Mesendoderm (in vitro differentiated cells): ENCODE results near the gene FADS1.

Experiments
- DNase-seq: peaks from one replicate; pipeline ENCODE4 v3.0.0; 2013
- H2AK5ac ChIP-seq: 2 replicates; pipeline ENCODE4 v1.6.1; 2013; ENCODE audit warnings: low read length, inconsistent platforms
- H2BK120ac ChIP-seq: 2 replicates; pipeline ENCODE4 v1.6.1; 2013; ENCODE audit warnings: low read depth, mild to moderate bottlenecking, low read length, moderate library complexity, mixed read lengths
- H2BK15ac ChIP-seq: replicated peaks from 2 replicates; pipeline ENCODE4 v1.6.1; 2013; ENCODE audit warnings: low read depth, mild to moderate bottlenecking, moderate library complexity
- H2BK5ac ChIP-seq: 2 replicates; pipeline ENCODE4 v1.6.1; 2013; ENCODE audit warnings: low read length, inconsistent platforms
- H3K18ac ChIP-seq: 2 replicates; pipeline ENCODE4 v1.6.1; 2013; ENCODE audit warnings: mild to moderate bottlenecking, low read length, mixed read lengths
- H3K23ac ChIP-seq: one replicate; pipeline ENCODE4 v1.6.1; 2013; ENCODE audit warnings: low read length
- H3K27ac ChIP-seq: 2 replicates; pipeline ENCODE4 v1.5.1; 2013; ENCODE audit warnings: low read depth, mild to moderate bottlenecking, inconsistent platforms, low read length, moderate library complexity
- H3K27me3 ChIP-seq: 2 replicates; pipeline ENCODE4 v1.6.1; 2013; ENCODE audit warnings: low read length, control low read depth, mild to moderate bottlenecking, inconsistent platforms; ENCODE audit not compliant: insufficient read depth, poor library complexity
- H3K36me3 ChIP-seq: 2 replicates; pipeline ENCODE4 v1.6.1; 2013; ENCODE audit warnings: low read length, inconsistent platforms; ENCODE audit not compliant: control insufficient read depth, insufficient read depth
- H3K4ac ChIP-seq: one replicate; pipeline ENCODE4 v1.6.1; 2013; ENCODE audit warnings: low read depth, mild to moderate bottlenecking, low read length, moderate library complexity
- H3K4me1 ChIP-seq: 2 replicates; pipeline ENCODE4 v1.6.1; 2013; ENCODE audit warnings: low read depth, low read length, inconsistent platforms; ENCODE audit not compliant: control insufficient read depth
- H3K4me2 ChIP-seq: 2 replicates; pipeline ENCODE4 v1.6.1; 2013; ENCODE audit warnings: low read length
- H3K4me3 ChIP-seq: 2 replicates; pipeline ENCODE4 v1.5.1; 2013; ENCODE audit warnings: mild to moderate bottlenecking, low read length
- H3K56ac ChIP-seq: one replicate; pipeline ENCODE4 v1.6.1; 2013; ENCODE audit warnings: low read length
- H3K79me1 ChIP-seq: 2 replicates; pipeline ENCODE4 v1.6.1; 2013; ENCODE audit warnings: low read length, inconsistent platforms
- H3K79me2 ChIP-seq: 2 replicates; pipeline ENCODE4 v1.6.1; 2013; ENCODE audit warnings: mild to moderate bottlenecking, low read length; ENCODE audit not compliant: control insufficient read depth, insufficient read depth
- H3K9ac ChIP-seq: 2 replicates; pipeline ENCODE4 v1.6.1; 2013; ENCODE audit warnings: low read length, inconsistent platforms
- H4K5ac ChIP-seq: one replicate; pipeline ENCODE4 v1.6.1; 2013; ENCODE audit warnings: low read length
- H4K8ac ChIP-seq: one replicate; pipeline ENCODE4 v1.6.1; 2013; ENCODE audit warnings: low read depth, mild to moderate bottlenecking, control low read depth, low read length, moderate library complexity
- WGBS: extraction: QIAGEN DNeasy Blood & Tissue Kit; methylation state at CpG from one replicate; pipeline ENCODE4 v1.1.7; 2013; ENCODE audit warnings: low lambda C conversion rate, missing lambda C conversion rate; ENCODE audit not compliant: insufficient coverage; ENCODE audit errors: extremely low coverage; 5-methylcytosine and 5-hydroxymethylcytosine counted together

FADS1 gene

DNA sequence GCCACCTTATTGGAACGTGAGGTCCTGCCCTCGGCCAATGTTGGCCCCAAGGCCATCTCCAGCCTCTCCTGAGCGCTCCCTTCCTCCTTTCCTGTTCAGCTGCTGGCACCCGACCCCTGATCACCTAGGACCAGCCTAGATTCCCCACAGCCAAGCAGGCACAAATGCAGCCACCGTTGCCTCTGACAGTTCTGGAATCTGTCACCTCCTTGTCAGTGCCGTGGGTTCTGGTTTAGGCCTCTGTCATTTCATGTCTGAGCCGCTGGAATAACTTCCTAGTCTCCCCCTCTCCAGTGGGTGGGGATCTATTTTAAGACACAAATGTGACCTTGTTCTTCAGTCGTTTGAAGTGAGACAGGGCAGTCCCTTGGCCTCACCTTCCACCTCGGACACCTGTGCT is 44.8 kb upstream of the FADS1 start:
- whole genome bisulfite sequencing: no CpG with 5 or more reads among the region's 9 CpGs
- H2BK120ac ChIP-seq: no peak overlapping the region
- no peak overlapping the region for H3K27ac ChIP-seq

DNA sequence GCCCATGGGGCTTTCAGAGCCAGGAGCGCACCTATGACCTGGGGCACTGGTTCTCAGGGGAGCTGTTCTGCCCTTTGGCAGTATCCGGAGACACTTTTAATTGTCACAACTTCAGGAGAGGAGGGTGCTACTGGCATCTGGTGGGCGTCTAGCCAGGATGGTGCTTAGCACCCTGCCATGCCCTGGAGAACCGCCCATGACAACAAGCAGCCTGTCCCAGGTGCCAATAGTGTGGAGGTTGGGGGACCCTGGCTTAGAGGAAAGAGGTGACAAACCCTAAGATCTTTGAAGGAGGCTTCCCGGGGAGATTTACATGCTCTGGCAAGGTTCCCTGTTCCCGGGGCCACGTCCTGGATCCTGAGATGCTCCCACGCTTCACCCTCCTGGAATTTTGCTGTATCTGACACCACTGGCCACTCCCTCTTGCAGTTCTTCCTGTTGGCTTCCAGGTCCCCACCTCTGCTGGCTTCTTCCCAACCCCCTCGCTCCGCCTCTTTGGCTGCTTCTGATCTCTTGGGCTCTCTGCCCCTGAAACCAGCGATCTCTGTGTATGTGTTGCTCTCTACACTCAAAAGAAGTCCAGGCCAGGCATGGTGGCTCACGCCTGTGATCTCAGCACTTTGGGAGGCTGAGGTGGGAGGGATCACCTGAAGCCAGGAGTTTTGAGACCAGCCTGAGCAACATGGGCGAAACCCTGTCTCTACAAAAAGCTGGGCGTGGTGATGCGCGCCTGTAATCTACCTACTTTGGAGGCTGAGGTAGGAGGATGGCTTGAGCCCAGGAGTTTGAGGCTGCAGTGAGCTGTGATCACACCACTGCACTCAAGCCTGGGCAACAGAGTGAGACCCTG is 43.5 kb upstream of the FADS1 start:
- Histone ChIP-seq H3K79me1 (peaks cover 1% of the 10 kb centered on the region), H2BK15ac (no peak overlapping the region), H3K36me3 (peaks cover 31% of the 10 kb centered on the region), H3K9ac (no peak overlapping the region), H2BK120ac (no peak overlapping the region), H3K4me2 (no peak overlapping the region), H3K18ac (no peak overlapping the region), H3K27ac (no peak overlapping the region), H3K23ac (no peak overlapping the region), H2AK5ac (no peak overlapping the region), H3K4ac (no peak overlapping the region), H2BK5ac (no peak overlapping the region), H4K5ac (no peak overlapping the region), H3K4me1 (no peaks in the 10 kb centered on the region), H3K27me3 (no peaks in the 10 kb centered on the region), H4K8ac (no peak overlapping the region), H3K56ac (no peak overlapping the region), H3K79me2 (no peaks in the 10 kb centered on the region), H3K4me3 (no peak overlapping the region)
- no CpG with 5 or more reads among the region's 16 CpGs for WGBS
- DNase-seq: no peak

More for the DNA sequence above, 44.8 kb upstream of the FADS1 start:
- no peak overlapping the region for H2BK15ac ChIP-seq
- H4K5ac ChIP-seq: no peak overlapping the region
- no peak overlapping the region for H2BK5ac ChIP-seq
- no peak for DNase-seq
- no peak overlapping the region for H3K56ac ChIP-seq
- H3K27me3 ChIP-seq: no peaks in the 10 kb centered on the region
- no peak overlapping the region for H3K18ac ChIP-seq
- H3K4me1 ChIP-seq: no peaks in the 10 kb centered on the region
- H2AK5ac ChIP-seq: no peak overlapping the region
- no peaks in the 10 kb centered on the region for H3K79me1 ChIP-seq
- H3K79me2 ChIP-seq: no peaks in the 10 kb centered on the region
- H3K9ac ChIP-seq: no peak overlapping the region
- no peak overlapping the region for H3K4me3 ChIP-seq
- no peak overlapping the region for H3K4ac ChIP-seq
- H3K4me2 ChIP-seq: no peak overlapping the region
- peaks cover 26% of the 10 kb centered on the region for H3K36me3 ChIP-seq
- no peak overlapping the region for H3K23ac ChIP-seq
- H4K8ac ChIP-seq: no peak overlapping the region

DNA sequence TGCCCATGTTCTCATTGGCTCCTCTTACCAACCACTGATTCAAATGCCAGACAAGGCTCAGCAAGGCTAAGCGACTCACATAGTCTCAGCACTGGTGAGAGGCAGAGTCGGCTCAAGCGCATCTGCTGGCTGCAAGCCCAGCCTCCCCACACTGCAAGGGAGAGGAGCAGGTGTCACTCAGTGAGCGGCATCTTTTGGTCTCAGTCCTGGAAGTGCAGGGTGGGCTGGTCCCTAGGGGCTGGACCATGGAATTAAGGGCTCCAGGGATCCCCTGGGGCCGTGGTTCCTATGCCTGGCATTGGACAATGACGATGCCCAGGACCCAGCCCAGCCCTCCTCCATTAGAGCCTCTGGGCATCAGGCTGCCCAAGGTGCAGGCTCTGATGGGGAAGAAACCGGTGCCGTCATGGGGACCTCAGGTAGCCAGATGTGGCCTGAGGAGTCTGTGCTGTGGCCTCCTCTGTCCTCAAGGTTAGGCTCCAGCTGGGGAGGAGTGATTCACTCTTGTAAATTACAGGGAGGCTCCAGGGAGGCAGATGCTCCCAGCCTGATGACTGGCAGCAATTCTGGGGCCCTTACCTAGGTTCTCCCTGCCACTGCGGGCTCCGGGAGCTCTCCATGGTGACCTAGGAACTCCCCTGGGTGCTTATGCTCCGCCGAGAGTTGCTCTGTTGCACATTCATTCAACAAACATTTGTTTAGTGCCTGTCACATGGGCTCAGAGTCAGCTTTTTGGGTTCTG is 39.3 kb upstream of the FADS1 start:
- Histone ChIP-seq H2AK5ac (no peak overlapping the region), H3K27me3 (no peaks in the 10 kb centered on the region), H4K5ac (no peak overlapping the region), H2BK5ac (no peak overlapping the region), H3K18ac (no peak overlapping the region), H3K9ac (no peak overlapping the region), H2BK120ac (no peak overlapping the region), H3K79me1 (peaks cover 10% of the 10 kb centered on the region), H3K4me2 (no peak overlapping the region), H3K4me1 (no peaks in the 10 kb centered on the region), H3K79me2 (no peaks in the 10 kb centered on the region), H3K4ac (no peak overlapping the region), H3K4me3 (no peak overlapping the region), H3K23ac (no peak overlapping the region), H3K36me3 (peaks cover 37% of the 10 kb centered on the region), H4K8ac (no peak overlapping the region), H3K27ac (no peak overlapping the region), H3K56ac (no peak overlapping the region), H2BK15ac (no peak overlapping the region)
- DNase-seq: no peak
- no CpG with 5 or more reads among the region's 12 CpGs for WGBS

DNA sequence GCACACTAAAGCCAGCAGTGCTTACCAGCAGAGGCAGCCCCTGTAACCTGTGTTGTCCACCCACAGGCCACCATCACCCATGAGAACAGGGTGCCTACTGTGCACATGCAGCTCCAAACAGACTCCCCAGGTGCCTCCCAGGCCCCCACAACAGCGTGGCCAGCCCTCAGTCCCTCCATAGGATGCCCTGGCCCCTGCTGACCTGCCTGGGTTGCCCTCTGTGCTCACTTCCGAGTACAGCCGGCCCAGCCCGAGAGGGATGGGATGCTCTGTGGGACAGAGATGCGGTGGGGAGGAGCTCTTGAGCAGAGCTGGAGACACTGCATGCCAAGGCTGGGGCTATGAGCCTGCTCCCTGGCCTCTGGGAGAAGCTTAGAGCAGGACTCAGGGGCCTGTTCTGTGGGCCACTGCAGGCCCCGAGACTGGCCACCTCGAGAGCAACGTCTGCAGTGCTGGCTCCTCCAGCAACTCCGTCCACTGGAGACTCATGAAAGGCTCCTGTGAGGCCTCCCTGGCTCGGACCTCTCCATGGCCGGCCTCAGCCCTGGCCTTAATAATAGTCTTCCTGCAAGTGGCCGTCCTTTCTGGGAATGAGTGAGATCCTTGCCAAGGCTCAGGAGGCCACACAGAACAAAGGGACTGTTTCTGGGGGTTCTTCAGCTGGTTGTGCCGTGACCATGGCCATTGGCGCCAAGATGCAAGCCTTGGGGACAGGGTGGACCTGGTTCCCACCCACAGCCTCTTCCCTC is 38.3 kb upstream of the FADS1 start:
- Histone ChIP-seq H3K27me3 (no peaks in the 10 kb centered on the region), H4K8ac (no peak overlapping the region), H3K79me1 (peaks cover 10% of the 10 kb centered on the region), H3K9ac (no peak overlapping the region), H3K36me3 (peaks cover 39% of the 10 kb centered on the region), H3K4me1 (no peaks in the 10 kb centered on the region), H2BK5ac (no peak overlapping the region), H4K5ac (no peak overlapping the region), H3K56ac (no peak overlapping the region), H3K4ac (no peak overlapping the region), H3K4me3 (no peak overlapping the region), H3K27ac (no peak overlapping the region), H3K79me2 (no peaks in the 10 kb centered on the region), H2BK15ac (no peak overlapping the region), H2AK5ac (no peak overlapping the region), H3K4me2 (no peak overlapping the region), H3K23ac (no peak overlapping the region), H2BK120ac (no peak overlapping the region), H3K18ac (no peak overlapping the region)
- DNase-seq: no peak
- WGBS: no CpG with 5 or more reads among the region's 14 CpGs

DNA sequence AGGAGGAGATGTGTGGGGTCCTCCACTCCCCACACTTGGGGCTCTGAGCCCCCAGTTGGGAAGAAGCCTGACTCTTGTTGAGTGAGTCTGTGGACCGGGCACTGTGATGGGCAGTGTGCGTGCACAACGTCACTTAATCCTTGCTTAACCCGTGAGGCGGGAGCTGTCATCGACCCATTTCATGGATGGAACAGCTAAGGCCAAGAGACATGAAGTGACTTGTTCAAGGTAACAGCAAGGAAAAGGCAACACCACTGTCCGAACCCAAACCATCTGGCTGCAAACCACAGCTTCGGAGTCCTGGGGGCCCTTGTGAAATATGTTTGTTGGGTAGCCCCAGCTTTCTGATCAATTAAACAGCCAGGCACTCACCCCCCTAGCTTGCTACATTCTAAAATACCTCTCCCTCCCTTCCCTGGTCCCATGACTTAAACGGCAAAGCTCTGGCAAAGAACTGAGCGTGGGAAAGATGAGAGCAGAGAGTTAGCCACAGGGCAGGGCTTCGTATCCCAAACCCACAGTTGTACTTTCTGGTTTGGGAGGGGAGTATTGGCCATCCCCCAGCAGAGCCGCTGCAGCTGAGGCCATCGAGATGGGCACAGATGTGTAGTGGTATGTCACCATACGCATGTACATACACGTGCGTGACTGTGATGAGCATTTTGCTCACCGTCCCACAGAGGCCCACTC is 37.5 kb upstream of the FADS1 start:
- Histone ChIP-seq H3K36me3 (peaks cover 35% of the 10 kb centered on the region), H3K56ac (no peak overlapping the region), H3K4me2 (no peak overlapping the region), H3K27ac (no peak overlapping the region), H3K18ac (no peak overlapping the region), H4K5ac (no peak overlapping the region), H3K79me2 (no peaks in the 10 kb centered on the region), H3K79me1 (peaks cover 10% of the 10 kb centered on the region), H2BK5ac (no peak overlapping the region), H3K9ac (no peak overlapping the region), H3K23ac (no peak overlapping the region), H4K8ac (no peak overlapping the region), H3K27me3 (no peaks in the 10 kb centered on the region), H3K4me3 (no peak overlapping the region), H3K4ac (no peak overlapping the region), H2BK120ac (no peak overlapping the region), H2AK5ac (no peak overlapping the region), H3K4me1 (no peaks in the 10 kb centered on the region), H2BK15ac (no peak overlapping the region)
- WGBS: no CpG with 5 or more reads among the region's 17 CpGs
- no peak for DNase-seq
